Bronchial epithelial cell (primary cell): ENCODE data around the gene ARFGAP1. TPM values are rescaled to one million over a fixed set of nuclear protein-coding genes. Genes with fewer than 3 reads are reported as not detected.
A peak's percentile ranks its signal among the peaks of the same experiment; 100 is the strongest.

Source experiments
- DNase-seq: peaks from one replicate; pipeline ENCODE4 v3.0.0-alpha.2; 2010; ENCODE audit warnings: low read depth
- FAIRE-seq: peaks from 2 replicates; lab custom pipeline; 2011; peaks lifted over from hg19 to GRCh38; lab: Jason Lieb, UNC
- H3K27me3 ChIP-seq: 2 replicates; pipeline ENCODE4 v1.5.1; 2011; ENCODE audit warnings: low read length; ENCODE audit not compliant: control insufficient read depth, insufficient read depth
- H3K36me3 ChIP-seq: 2 replicates; pipeline ENCODE4 v1.5.1; 2011; ENCODE audit warnings: low read length; ENCODE audit not compliant: control insufficient read depth, insufficient read depth
- H3K4me3 ChIP-seq: 2 replicates; pipeline ENCODE4 v1.5.1; 2011; ENCODE audit warnings: mild to moderate bottlenecking, low read depth, low read length, control low read depth
- total RNA-seq: library from RNA; depleted of rRNA; stranded (reverse); fragments of >200 nt; gene quantifications from 2 replicates; pipeline ENCODE4 v1.2.1, GENCODE V29; 2014
- TF ChIP-seq, protein P1 (sequence below): IDR thresholded peaks from 2 replicates; pipeline ENCODE4 v1.5.1; 2011; ENCODE audit warnings: mild to moderate bottlenecking, moderate library complexity, low read length, control low read depth, inconsistent platforms; ENCODE audit not compliant: insufficient read depth, severe bottlenecking

Gene ARFGAP1
- total RNA-seq, 1 donor from 2014 or later: 49.2 TPM

DNA sequence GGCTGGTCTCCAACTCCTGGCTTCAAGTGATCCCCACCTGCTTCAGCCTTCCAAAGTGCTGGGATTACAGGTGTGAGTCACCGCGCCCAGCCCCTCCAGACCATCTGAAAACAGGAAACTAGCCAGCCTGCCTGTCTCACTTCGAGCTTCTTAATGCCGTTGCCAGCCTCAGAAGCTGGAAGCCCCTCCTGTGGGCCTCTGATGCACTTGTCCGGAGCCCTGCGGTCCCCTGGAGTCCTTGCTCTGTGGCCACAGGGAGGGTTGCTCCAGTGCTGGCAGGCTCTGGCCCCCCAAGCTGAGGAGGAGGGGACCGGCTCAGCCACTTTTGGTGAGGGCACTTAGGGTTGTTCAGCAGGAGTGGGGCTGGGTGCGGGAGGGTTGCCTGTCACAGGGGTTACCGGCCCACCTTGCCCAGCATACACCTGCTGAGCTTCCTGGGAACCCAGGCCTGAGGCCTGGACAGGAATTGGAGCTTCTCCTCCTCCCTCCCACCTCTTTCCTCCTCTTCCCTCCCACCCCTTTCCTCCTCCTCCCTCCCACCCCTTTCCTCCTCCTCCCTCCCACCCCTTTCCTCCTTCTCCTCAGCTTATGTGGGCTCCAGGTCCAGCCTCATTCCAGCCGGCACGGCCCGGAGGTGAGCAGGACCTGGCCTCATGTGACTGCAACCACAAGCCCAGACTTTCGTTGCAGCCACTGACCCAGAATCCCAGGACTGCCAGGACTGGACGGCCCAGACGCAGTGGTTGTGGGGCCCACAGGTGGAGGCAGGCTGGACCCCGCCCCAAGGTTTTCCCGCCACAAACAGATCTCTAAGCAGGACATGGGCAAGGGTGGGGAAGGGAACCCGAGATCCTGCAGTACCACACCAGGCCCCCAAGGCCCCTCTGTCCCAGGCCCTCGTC, 46.3 kb upstream of the ARFGAP1 start:
- no peak overlapping the region for H3K4me3 ChIP-seq
- H3K27me3 ChIP-seq: no peaks in the 10 kb centered on the region
- TF ChIP-seq, protein P1, sequence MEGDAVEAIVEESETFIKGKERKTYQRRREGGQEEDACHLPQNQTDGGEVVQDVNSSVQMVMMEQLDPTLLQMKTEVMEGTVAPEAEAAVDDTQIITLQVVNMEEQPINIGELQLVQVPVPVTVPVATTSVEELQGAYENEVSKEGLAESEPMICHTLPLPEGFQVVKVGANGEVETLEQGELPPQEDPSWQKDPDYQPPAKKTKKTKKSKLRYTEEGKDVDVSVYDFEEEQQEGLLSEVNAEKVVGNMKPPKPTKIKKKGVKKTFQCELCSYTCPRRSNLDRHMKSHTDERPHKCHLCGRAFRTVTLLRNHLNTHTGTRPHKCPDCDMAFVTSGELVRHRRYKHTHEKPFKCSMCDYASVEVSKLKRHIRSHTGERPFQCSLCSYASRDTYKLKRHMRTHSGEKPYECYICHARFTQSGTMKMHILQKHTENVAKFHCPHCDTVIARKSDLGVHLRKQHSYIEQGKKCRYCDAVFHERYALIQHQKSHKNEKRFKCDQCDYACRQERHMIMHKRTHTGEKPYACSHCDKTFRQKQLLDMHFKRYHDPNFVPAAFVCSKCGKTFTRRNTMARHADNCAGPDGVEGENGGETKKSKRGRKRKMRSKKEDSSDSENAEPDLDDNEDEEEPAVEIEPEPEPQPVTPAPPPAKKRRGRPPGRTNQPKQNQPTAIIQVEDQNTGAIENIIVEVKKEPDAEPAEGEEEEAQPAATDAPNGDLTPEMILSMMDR: no peak
- no peak for FAIRE-seq
- no peak for DNase-seq
- H3K36me3 ChIP-seq: no peaks in the 10 kb centered on the region

DNA sequence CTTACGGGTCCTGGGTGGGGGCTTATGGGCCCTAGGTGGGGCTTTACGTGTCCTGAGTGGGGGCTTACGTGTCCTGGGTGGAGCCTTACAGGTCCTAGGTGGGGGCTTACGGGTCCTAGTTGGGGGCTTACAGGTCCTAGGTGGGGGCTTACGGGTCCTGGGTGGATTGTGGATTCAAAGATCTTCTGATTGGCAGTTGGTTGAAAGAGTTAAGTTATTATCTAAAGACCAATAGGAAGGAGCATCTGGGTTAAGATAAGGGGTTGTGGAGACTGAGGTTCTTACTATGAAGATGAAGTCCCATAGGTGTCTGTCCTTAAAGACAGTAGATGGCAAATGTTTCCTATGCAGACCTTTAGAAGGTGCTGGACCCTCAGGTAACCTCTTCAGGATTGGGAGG, 45.4 kb upstream of the ARFGAP1 start:
- no peak for FAIRE-seq
- Histone ChIP-seq H3K36me3 (no peaks in the 10 kb centered on the region), H3K4me3 (no peak overlapping the region), H3K27me3 (no peaks in the 10 kb centered on the region)
- TF ChIP-seq, protein P1: no peak
- DNase-seq: no peak

DNA sequence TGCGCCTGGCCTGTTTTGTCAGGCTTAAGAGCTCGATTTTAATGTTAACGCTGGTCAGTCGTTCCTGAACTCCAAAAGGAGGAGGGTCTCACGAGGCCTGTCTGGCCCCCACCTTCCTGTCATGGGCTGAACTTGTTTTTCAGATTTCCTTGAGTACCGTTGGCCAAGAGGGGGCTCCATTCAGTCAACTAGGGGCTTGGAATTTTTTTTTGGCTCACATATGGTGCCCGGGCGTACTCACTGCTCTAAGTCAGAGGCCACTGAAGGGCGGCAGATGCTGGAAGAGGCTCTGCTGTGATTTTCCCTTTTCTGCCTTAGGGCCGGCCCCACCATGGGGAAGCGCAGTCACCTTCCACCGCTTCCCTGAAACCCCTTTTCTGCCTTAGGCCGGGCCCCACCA, 43.8 kb upstream of the ARFGAP1 start:
- no peak for DNase-seq
- no peaks in the 10 kb centered on the region for H3K36me3 ChIP-seq
- H3K27me3 ChIP-seq: no peaks in the 10 kb centered on the region
- TF ChIP-seq, protein P1: no peak
- H3K4me3 ChIP-seq: no peak overlapping the region
- no peak for FAIRE-seq

DNA sequence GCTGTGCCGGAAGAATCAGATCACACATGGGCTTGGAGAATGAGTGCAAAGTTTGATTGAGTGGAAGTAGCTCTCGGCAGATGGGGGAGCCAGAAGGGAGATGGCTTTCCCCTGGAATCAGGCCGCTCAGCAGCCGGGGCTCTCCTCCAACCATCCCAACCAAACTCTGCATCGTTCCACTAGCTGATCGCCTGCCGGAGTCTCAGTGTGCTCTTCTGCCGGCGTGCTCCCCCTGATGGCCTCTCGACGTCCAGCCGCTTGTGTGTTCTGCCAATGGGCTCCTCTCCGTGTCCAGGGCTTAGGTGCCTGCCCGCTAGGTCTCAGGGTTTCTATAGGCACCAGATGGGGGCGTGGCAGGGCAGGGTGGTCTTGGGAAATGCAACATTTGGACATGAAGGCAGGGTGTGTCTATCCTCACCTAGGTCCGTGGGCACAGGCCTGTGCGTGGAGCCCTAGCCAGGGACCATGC, 41.8 kb upstream of the ARFGAP1 start:
- H3K36me3 ChIP-seq: no peaks in the 10 kb centered on the region
- H3K4me3 ChIP-seq: no peak overlapping the region
- no peaks in the 10 kb centered on the region for H3K27me3 ChIP-seq
- TF ChIP-seq, protein P1: peak; percentile 78
- FAIRE-seq (no peak), DNase-seq (peak; percentile 39)

DNA sequence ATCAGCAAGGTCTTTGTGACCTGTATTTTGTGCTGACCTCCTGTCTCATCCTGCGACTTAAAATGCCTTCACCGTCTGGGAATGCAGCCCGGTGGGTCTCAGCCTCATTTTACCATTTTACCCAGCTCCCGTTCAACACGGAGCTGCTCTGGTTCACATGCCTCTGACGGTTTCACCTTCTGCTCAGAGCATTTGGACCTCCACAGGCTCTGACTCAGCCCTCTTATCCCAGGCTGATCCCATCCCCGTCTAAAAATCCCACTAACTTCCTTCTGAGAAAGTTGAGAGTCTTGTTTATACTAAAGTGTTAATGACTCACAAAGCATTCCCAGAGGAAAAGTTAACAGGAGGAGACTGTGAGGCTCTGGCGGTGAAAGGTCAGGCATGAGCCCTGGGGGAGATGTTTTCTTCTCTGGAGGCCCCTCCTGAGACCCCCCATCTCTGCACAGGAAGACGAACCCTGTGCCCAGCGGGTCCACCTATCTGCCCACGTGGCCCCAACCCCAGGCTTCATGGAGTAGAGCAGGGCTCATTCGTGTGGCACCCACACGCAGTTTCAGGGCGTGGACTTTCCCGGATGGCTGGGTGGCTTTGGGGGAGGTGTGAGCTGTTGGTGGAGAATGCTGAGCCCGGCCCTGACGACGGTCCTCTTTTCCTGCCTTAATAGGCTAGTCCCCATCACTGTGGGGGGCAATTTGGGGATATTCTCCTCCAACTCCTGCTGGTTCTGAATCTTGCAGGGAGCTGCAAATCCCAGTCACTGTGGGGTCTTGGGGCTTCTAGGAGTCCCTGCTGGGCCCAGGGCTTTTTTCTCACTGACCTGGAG, 40.2 kb upstream of the ARFGAP1 start:
- DNase-seq (peak; percentile 72), FAIRE-seq (no peak)
- no peaks in the 10 kb centered on the region for H3K36me3 ChIP-seq
- H3K27me3 ChIP-seq: no peaks in the 10 kb centered on the region
- no peak overlapping the region for H3K4me3 ChIP-seq
- TF ChIP-seq, protein P1: no peak
